Ureter (tissue), 1 donor: ENCODE results near the gene ENTPD5. TPM values are rescaled to one million over a fixed set of nuclear protein-coding genes. Genes with fewer than 3 reads are reported as not detected.
A peak's percentile ranks its signal among the peaks of the same experiment; 100 is the strongest.
"Not testable (repeated sequence)": the region's sequence is repeated elsewhere in the genome, so short reads cannot be mapped to it uniquely, and the experiment has no call there.

Experiments used
- DNase-seq: peaks from one replicate; pipeline ENCODE4 v3.0.0-alpha.2; 2020; ENCODE audit warnings: low spot score
- total RNA-seq: library from RNA; stranded (reverse); gene quantifications from one replicate; pipeline ENCODE4 v1.2.4, GENCODE V29; 2023
- donor health status: DM: yes; HTN: yes; CAD: no.

ENTPD5 gene
- total RNA-seq, 1 donor from 2014 or later = 55.4 TPM

DNA sequence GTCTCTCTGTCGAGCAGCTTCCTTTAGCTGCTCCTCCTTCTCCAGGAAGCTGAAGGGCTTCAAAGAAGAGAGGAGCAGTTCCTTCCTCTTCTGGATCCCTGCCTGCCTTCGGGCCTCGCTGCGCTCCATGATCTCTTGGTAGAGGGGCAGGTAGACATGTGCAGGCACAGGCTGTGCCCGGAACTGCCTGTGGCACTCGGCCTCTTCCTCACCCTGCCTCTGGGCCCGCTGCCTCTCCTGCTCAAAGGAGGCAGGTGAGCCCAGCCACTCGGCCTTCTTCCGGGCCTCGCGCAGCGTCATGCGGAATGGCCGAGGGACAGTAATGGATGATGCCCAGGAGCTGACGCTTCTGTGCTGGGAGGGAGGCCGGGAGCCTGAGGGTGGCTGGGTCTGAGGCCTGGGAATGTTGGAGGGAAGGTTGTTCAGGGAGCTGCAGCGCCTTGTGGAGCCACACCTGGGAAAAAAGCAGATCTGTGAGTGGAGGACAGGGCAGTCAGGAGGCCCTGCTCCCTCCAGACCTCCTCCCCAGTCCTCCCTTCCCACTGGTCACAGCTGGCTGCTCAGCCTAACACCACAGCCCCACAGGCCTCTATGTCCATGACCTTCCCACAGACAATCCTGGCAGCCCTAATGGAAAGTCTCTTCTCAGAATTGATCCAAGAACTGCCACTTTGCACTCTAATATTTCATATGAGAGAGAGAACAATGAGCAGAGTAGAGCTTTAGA lies 74.5 kb downstream of the ENTPD5 start:
- DNase-seq = no peak

DNA sequence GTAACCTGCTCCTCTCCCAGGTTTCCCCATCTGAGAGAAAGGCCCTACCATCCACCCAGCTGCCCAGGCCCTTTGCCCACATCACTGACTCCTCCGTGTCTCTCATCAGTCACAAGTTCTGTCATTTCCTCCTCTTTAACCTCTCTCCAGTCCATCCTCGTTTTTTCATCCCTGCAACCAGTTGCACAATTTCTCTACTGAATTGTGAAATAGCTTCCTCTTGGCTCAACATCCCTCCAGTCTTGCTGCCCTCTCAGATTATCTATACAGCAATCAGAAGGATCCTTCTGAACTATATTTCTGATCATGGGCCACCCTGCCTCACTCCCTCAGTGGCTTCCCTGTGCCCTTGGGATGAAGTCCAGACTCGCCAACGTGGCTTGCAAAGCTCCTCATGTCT lies 76.0 kb downstream of the ENTPD5 start:
- DNase-seq = peak; percentile 60

DNA sequence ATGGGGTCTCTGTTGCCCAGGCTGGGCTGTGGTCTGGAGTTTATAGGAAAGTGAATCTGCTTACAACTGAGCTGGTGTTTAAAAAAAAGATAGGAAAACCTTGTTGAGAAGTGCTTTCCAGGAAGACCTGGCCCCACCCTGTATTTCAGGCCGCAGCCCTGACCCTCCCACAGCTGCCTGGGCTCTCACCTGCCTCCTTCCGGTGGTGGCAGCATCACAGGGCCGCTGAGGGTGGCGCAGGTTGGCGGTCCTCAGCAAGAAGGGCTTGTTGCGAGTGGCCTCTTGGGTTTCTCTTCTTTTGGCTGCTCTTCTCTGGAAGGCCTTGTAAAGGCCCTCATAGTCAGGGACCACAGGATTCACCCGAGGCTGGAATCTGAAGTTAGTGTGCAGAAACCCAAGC lies 76.9 kb downstream of the ENTPD5 start:
- no peak for DNase-seq

DNA sequence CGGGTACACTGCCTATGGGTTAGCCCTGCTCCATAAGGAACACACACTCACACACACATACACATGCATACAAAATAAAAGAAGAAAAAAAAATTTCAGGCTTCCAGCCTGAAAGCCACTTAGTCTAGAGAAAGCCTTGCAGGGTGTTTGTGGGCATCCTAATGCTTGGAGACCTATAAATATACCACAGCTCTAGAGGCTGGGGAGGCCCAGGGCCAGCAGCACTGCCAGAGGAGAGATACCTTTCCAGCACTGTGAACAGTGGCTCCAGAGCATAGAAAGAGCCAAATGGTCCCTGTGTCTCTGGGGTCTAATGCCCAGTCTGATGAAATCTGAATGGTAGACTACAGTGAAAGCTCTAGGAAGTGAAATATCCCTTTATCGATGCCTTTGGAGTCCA lies 82.1 kb downstream of the ENTPD5 start:
- DNase-seq = no peak

DNA sequence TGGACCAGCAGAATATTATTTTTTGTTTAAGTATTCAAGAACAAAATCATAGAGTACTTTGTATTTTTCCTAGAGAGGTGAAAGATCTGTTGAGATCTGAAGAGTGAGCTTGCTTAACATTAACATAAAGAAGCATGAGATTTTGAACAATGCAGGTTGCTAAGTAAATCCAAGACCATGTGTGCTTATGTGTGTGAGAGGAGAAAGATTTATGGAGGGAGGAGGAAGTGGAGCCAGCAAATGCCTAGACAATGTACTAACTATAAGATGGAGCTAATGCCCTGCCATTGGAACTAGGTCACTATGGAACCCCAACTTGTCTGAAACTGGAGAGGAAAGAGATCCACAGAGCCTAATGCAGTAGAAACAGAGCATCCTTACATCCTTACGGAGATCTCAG lies 82.5 kb downstream of the ENTPD5 start:
- DNase-seq = no peak

DNA sequence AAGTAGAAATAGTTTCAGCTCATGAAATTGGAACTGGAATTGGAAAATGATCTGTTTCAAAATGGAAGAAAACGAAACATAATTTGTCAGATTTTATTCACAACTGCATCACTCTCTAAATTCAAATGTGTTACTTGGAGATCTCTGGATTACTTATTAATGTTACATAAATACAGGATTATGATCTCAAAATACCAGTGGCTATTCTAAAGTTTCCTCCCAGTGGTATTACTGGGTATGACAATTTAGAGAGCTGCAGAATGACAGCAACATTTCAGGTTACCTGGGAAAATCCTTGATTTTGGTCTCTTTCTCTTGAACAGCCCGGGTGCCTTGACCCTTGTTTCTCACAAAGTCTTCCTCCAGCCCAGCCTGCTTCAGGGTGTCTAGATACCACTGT lies 83.4 kb downstream of the ENTPD5 start:
- DNase-seq = no peak

DNA sequence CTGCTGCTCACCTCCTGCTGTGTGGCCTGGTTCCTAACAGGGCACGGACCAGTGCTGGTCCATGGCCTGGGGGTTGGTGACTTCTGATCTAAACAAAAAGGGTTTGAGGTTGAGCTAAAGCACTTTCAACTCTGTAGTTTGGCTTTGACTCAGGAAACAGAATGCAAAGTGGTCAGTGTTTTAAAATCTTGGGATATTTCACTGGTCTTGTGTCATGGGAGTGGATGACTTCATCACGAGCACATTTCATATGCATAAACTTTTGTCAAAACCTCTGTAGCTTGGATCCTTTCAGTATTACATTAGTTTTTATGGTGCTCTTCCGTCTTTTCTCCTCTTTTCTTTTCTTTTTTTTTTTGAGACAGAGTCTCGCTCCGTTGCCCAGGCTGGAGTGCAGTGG lies 94.8 kb downstream of the ENTPD5 start:
- no peak for DNase-seq

DNA sequence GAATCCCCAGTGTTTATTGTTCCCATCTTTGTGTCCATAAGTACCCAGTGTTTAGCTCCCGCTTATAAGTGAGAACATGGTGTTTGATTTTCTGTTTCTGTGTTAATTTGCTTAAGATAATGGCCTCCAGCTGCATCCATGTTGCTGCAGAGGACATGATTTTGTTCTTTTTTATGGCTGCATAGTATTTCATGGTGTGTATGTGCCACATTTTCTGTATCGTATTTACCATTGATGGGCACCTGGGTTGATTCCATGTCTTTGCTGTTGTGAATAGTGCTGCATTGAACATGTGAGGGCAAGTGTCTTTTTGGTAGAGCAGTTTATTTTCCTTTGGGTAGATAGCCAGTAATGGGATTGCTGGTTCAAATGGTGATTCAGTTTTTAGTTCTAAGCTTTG lies 99.6 kb downstream of the ENTPD5 start:
- DNase-seq = not testable (repeated sequence)

DNA sequence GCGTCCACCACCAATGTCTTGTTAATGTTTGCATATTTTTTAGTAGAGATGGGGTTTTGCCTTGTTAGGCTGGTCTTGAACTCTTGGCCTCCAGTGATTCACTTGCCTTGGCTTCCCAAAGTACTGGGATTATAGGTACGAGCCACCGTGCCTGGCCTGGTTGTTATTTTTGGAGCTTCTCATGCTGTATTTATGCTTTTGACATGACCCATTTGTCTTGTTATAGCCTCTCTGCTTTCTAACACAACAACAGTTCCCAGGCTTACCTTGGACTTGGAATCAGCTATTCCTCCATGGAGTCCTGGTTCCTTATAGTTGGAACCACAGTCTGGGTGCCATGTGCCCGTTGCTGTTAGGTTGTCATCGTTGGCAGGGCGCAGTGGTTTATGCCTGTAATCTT lies 102.8 kb downstream of the ENTPD5 start:
- no peak for DNase-seq

DNA sequence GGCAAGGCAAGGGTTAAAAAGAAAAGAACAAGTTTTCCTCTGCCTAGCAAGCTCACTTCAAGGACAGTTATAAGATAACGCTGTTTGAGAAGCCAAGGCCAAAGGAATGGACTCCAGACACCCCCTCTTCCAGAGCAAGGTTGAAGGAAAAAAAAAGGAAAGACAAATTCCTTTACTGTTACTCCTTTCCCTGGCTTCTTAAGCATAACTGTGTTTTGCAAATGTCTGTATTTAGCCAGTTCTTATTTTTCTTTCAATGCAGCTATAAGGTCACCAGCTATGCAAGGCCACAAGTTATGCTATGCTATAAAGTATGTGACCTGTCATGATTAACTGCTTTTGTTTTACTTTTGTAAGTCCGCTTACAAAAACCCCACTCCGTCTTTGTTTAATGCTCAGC lies 105.8 kb downstream of the ENTPD5 start:
- no peak for DNase-seq

DNA sequence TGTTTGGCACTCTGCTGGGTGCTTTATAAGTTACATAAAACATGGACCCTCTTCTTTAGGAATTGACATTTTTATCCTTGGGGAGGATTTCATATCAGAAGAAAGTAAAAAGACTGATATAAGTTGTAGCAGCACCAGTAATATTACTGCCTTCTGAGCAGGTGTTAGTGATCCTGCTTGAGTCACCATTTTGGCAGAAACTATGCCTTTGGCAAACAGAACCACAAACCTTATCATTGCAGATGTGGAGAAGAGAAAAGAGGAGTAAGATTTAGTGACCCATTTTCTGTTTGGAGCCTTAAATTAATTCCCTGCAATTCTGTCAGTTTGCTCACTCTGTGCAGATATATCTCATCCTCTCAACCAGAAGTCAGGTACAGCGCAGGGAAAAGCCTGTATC lies 109.4 kb downstream of the ENTPD5 start:
- no peak for DNase-seq

Other genes with a start within 250 kb of the ENTPD5 start
- 15.6 TPM for gene PTGR2, start 167.5 kb downstream of the ENTPD5 start, total RNA-seq
- gene ZNF410, start 132.4 kb downstream of the ENTPD5 start, total RNA-seq = 54.7 TPM
- 8.9 TPM for gene FAM161B, start 69.2 kb downstream of the ENTPD5 start, total RNA-seq
- 31.4 TPM for gene COQ6, start 69.0 kb downstream of the ENTPD5 start, total RNA-seq
- gene BBOF1, start 61 bp upstream of the ENTPD5 start, total RNA-seq = 7.5 TPM
- gene ALDH6A1, start 65.2 kb upstream of the ENTPD5 start, total RNA-seq = 31.7 TPM
- 14.0 TPM for gene LIN52, start 65.7 kb upstream of the ENTPD5 start, total RNA-seq
- gene VSX2, start 220.2 kb upstream of the ENTPD5 start, total RNA-seq = not detected